BLaER1 treated with 17β-estradiol and CSF1 and Interleukin-3, amounts not matched to agents 10 nM and 100 nM (cell line): ENCODE measurements around the gene SERPINA4.

Source experiments
- H3K27ac ChIP-seq, 11 experiments: shearing (Covaris generic); formaldehyde crosslinking; 2 replicates each; pipeline ENCODE4 v1.8.1; 2022
- H3K27me3 ChIP-seq, 11 experiments: shearing (Covaris generic); formaldehyde crosslinking; 2 replicates each; pipeline ENCODE4 v1.8.1; 2022
- H3K36me3 ChIP-seq, 11 experiments: shearing (Covaris generic); formaldehyde crosslinking; 2 replicates each; pipeline ENCODE4 v1.8.1; 2022
- H3K4me1 ChIP-seq, 10 experiments: shearing (Covaris generic); formaldehyde crosslinking; 2 replicates each; pipeline ENCODE4 v1.8.1; 2022
- H3K4me2 ChIP-seq, 11 experiments: shearing (Covaris generic); formaldehyde crosslinking; 2 replicates each; pipeline ENCODE4 v1.8.1; 2022
- H3K4me3 ChIP-seq, 10 experiments: shearing (Covaris generic); formaldehyde crosslinking; 2 replicates each; pipeline ENCODE4 v1.8.1; 2022
- H3K9ac ChIP-seq, 11 experiments: shearing (Covaris generic); formaldehyde crosslinking; 2 replicates each; pipeline ENCODE4 v1.8.1; 2022
- H3K9me3 ChIP-seq, 11 experiments: shearing (Covaris generic); formaldehyde crosslinking; replicated peaks in 1 of 11; 2 replicates each; pipeline ENCODE4 v1.8.1; 2022
- H4K20me1 ChIP-seq, 11 experiments: shearing (Covaris generic); formaldehyde crosslinking; 2 replicates each; pipeline ENCODE4 v1.8.1; 2022
- Cebpa-rat ChIP-seq, 11 experiments: shearing (Covaris generic); IDR thresholded peaks; 2 replicates each; pipeline ENCODE4 v1.8.1; 2022

SERPINA4 gene

GRCh38 chr14:94614802-94615201, 53.6 kb downstream of the SERPINA4 start:
- TF ChIP-seq Cebpa-rat (IDR thresholded peaks at IDR 0.05) = no peak
- Histone ChIP-seq H3K9ac (no peak overlapping the region), H3K4me1 (peaks cover 0 to 6% (median 0%) of the 10 kb centered on the region in 10 experiments; a peak in 2 of 20 replicates), H3K36me3 (no peaks in the 10 kb centered on the region), H4K20me1 (no peaks in the 10 kb centered on the region), H3K4me2 (no peak overlapping the region), H3K9me3 (peaks cover 20 to 32% (median 28%) of the 10 kb centered on the region in 11 experiments), H3K27ac (no peak overlapping the region), H3K4me3 (no peak overlapping the region), H3K27me3 (no peaks in the 10 kb centered on the region)

DNA sequence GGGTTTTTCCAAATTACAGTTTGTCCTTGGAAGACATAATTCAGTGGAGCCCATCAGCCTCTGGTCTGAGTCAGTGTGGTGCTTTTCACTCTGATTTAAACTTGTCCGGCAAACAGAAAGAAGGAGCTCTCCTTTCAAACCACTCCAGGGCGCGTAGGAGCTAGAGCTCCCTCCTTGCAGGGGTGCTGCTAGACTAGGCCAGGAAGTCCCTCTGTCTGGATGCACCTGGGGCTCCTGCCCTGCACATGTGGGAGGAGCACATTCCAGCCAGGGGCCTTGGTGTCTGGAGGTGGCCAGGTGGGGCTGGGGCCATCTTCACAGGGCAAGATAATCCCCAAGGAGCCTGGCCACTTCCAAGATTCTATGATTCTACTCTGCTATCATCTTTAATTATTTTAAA, 54.0 kb downstream of the SERPINA4 start:
- Histone ChIP-seq H3K4me2 (no peak overlapping the region), H3K36me3 (no peaks in the 10 kb centered on the region), H3K4me1 (peaks cover 0 to 6% (median 0%) of the 10 kb centered on the region in 10 experiments; a peak in 2 of 20 replicates), H3K27me3 (no peaks in the 10 kb centered on the region), H3K9me3 (peaks cover 20 to 35% (median 28%) of the 10 kb centered on the region in 11 experiments), H4K20me1 (no peaks in the 10 kb centered on the region), H3K4me3 (no peak overlapping the region), H3K27ac (no peak overlapping the region), H3K9ac (no peak overlapping the region)
- no peak for TF ChIP-seq Cebpa-rat (IDR thresholded peaks at IDR 0.05)

- Histone ChIP-seq H4K20me1 (no peaks in the 10 kb centered on the region), H3K27me3 (no peaks in the 10 kb centered on the region), H3K4me3 (no peak overlapping the region), H3K4me1 (peaks cover 0 to 6% (median 0%) of the 10 kb centered on the region in 10 experiments; a peak in 2 of 20 replicates), H3K36me3 (no peaks in the 10 kb centered on the region), H3K9me3 (peaks cover 20 to 36% (median 28%) of the 10 kb centered on the region in 11 experiments), H3K4me2 (no peak overlapping the region), H3K9ac (no peak overlapping the region), H3K27ac (no peak overlapping the region)
- TF ChIP-seq Cebpa-rat (IDR thresholded peaks at IDR 0.05) = no peak
These were observed 54.8 kb downstream of the SERPINA4 start for GRCh38 chr14:94615823-94616570.

DNA sequence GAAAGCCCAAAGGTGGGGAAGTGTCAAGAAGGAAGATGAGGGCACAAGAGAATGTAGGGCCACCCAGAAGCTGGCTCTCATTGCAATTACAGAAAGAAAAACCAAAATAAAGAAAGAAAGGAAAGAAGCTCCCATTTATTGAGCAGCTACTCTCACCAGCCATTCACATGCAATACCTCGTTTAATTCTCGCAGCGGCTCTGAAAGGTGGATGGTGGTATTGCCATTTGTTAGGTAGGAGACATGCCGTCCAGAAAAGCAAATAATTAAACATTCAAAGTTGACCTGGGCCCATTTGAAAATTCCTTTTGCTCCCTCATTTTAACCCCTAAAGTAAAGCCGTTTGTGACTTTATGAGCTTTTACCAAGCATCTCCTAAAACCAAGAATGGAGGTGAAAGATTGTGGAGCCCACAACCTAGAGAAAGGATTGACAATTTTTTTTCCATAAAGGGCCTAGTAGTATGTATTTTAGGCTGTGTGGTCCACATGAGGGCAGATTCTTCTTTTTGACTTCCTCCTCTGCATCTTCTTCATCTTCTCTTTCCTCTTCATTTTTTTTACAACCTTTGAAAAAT, 56.2 kb downstream of the SERPINA4 start:
- Histone ChIP-seq H4K20me1 (no peaks in the 10 kb centered on the region), H3K4me1 (peaks cover 0 to 5% (median 0%) of the 10 kb centered on the region in 10 experiments; a peak in 2 of 20 replicates), H3K9ac (no peak overlapping the region), H3K9me3 (peaks cover 20 to 36% (median 28%) of the 10 kb centered on the region in 11 experiments), H3K36me3 (no peaks in the 10 kb centered on the region), H3K27ac (no peak overlapping the region), H3K27me3 (no peaks in the 10 kb centered on the region), H3K4me2 (no peak overlapping the region), H3K4me3 (no peak overlapping the region)
- TF ChIP-seq Cebpa-rat (IDR thresholded peaks at IDR 0.05) = no peak

GRCh38 chr14:94617988-94618822, 57.0 kb downstream of the SERPINA4 start:
- no peaks in the 10 kb centered on the region for H4K20me1 ChIP-seq
- no peak overlapping the region for H3K4me3 ChIP-seq
- H3K9me3 ChIP-seq = peaks cover 20 to 36% (median 28%) of the 10 kb centered on the region in 11 experiments
- no peaks in the 10 kb centered on the region for H3K27me3 ChIP-seq
- no peaks in the 10 kb centered on the region for H3K36me3 ChIP-seq
- H3K4me2 ChIP-seq = no peak overlapping the region
- no peak overlapping the region for H3K27ac ChIP-seq
- H3K9ac ChIP-seq = no peak overlapping the region
- TF ChIP-seq Cebpa-rat (IDR thresholded peaks at IDR 0.05) = no peak
- no peaks in the 10 kb centered on the region for H3K4me1 ChIP-seq

DNA sequence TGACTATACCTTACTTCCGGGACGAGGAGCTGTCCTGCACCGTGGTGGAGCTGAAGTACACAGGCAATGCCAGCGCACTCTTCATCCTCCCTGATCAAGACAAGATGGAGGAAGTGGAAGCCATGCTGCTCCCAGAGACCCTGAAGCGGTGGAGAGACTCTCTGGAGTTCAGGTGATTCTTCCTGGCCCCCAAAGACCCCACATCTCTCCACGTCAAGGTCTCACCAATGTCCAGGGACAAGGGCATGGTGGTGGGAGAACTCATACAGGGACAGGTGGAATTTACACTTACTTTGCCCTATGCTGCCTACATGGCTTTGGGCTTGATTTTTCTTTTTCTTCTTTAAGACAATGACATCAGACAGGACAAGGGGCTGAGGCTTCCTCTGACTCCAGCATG, 58.1 kb downstream of the SERPINA4 start:
- no peaks in the 10 kb centered on the region for H4K20me1 ChIP-seq
- H3K4me2 ChIP-seq = no peak overlapping the region
- no peaks in the 10 kb centered on the region for H3K36me3 ChIP-seq

More for the DNA sequence above, 58.1 kb downstream of the SERPINA4 start:
- Histone ChIP-seq H3K27me3 (no peaks in the 10 kb centered on the region), H3K27ac (no peak overlapping the region), H3K9me3 (peaks cover 20 to 36% (median 28%) of the 10 kb centered on the region in 11 experiments), H3K9ac (no peak overlapping the region), H3K4me1 (no peaks in the 10 kb centered on the region), H3K4me3 (no peak overlapping the region; a peak in 1 of 20 replicates)
- TF ChIP-seq Cebpa-rat (IDR thresholded peaks at IDR 0.05) = no peak
